Loucy (cell line): ENCODE results near the gene NF1.

ENCODE experiments used
- H2AFZ ChIP-seq: fragments of 200-600 bp; sonication (generic); 2 replicates; pipeline ENCODE4 v1.6.0; 2016; ENCODE audit warnings: antibody characterized with exemption, mild to moderate bottlenecking, low read length, moderate library complexity
- H3F3A ChIP-seq: fragments of 200-600 bp; 2 replicates; pipeline ENCODE4 v1.6.0; 2016; ENCODE audit warnings: antibody characterized with exemption, low read depth, mild to moderate bottlenecking
- H3K27me3 ChIP-seq: fragments of 200-600 bp; sonication (generic); 2 replicates; pipeline ENCODE4 v1.6.1; 2014; ENCODE audit warnings: low read length, mild to moderate bottlenecking; ENCODE audit not compliant: insufficient read depth, poor library complexity, severe bottlenecking
- H3K36me3 ChIP-seq: fragments of 200-600 bp; sonication (generic); 2 replicates; pipeline ENCODE4 v1.6.1; 2016; ENCODE audit warnings: low read length; ENCODE audit not compliant: insufficient read depth
- H3K4me1 ChIP-seq: fragments of 200-600 bp; sonication (generic); 2 replicates; pipeline ENCODE4 v1.5.1; 2014; ENCODE audit warnings: low read length, mild to moderate bottlenecking; ENCODE audit not compliant: insufficient read depth, poor library complexity, severe bottlenecking
- H3K4me2 ChIP-seq: fragments of 200-600 bp; sonication (generic); 2 replicates; pipeline ENCODE4 v1.6.0; 2014; ENCODE audit warnings: antibody characterized with exemption, low read length, low read depth, mild to moderate bottlenecking; ENCODE audit not compliant: poor library complexity, severe bottlenecking
- H3K4me3 ChIP-seq: fragments of 200-600 bp; sonication (generic); 2 replicates; pipeline ENCODE4 v1.5.1; 2014; ENCODE audit warnings: low read length, mild to moderate bottlenecking, mixed read lengths; ENCODE audit not compliant: poor library complexity, severe bottlenecking
- H3K79me2 ChIP-seq: fragments of 200-600 bp; sonication (generic); 2 replicates; pipeline ENCODE4 v1.6.1; 2014; ENCODE audit warnings: low read length; ENCODE audit not compliant: insufficient read depth
- H3K9ac ChIP-seq: fragments of 200-600 bp; sonication (generic); 2 replicates; pipeline ENCODE4 v1.6.0; 2014; ENCODE audit warnings: mild to moderate bottlenecking, low read depth, low read length, moderate library complexity; ENCODE audit not compliant: poor library complexity, severe bottlenecking
- H3K9me2 ChIP-seq: fragments of 200-600 bp; sonication (generic); replicated peaks from 2 replicates; pipeline ENCODE4 v1.6.1; 2016; ENCODE audit warnings: low read depth, low read length, mixed read lengths
- H3K9me3 ChIP-seq: fragments of 200-600 bp; sonication (generic); 2 replicates; pipeline ENCODE4 v1.6.1; 2014; ENCODE audit warnings: mild to moderate bottlenecking, antibody characterized with exemption, low read length, low read depth; ENCODE audit not compliant: insufficient read depth
- H4K20me1 ChIP-seq: fragments of 200-600 bp; sonication (generic); 2 replicates; pipeline ENCODE4 v1.6.0; 2014; ENCODE audit warnings: antibody characterized with exemption, low read length, mild to moderate bottlenecking; ENCODE audit not compliant: insufficient read depth, poor library complexity, severe bottlenecking
- EZH2phosphoT487 ChIP-seq: fragments of 200-600 bp; IDR thresholded peaks from 2 replicates; pipeline ENCODE4 v1.6.1; 2018; ENCODE audit warnings: antibody characterized with exemption, mild to moderate bottlenecking, moderate library complexity, borderline replicate concordance
- TF ChIP-seq, protein P1 (sequence below): fragments of 200-600 bp; sonication (generic); conservative IDR thresholded peaks from 2 replicates; pipeline ENCODE4 v1.5.1; 2014; ENCODE audit warnings: mild to moderate bottlenecking, antibody characterized with exemption, low read length

Gene NF1

DNA sequence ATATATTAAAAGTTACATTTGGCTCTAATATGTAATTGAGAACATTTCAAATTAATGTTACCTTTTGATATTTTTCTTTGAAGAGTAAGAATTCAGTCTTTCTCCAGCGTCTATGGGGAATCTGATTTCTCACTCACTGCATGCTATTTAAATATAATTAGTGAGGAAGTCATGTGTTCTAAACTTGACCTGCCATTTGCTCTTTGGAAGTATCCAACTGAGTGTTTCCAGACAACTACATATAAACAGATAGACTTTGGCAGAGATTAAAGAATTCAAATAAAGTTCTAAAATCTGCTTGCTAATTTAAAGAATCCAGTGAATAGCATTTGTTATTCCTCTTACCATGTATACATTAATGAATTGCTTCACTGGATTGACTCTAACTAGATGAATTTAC lies 178.7 kb downstream of the NF1 start:
- peaks cover 7% of the 10 kb centered on the region for H3K4me1 ChIP-seq
- H3K27me3 ChIP-seq = no peaks in the 10 kb centered on the region
- H3K4me2 ChIP-seq = no peak overlapping the region
- no peaks in the 10 kb centered on the region for H3K79me2 ChIP-seq
- no peak overlapping the region for H2AFZ ChIP-seq
- H3K36me3 ChIP-seq = peaks cover 32% of the 10 kb centered on the region
- H3K9ac ChIP-seq = no peak overlapping the region
- H4K20me1 ChIP-seq = no peaks in the 10 kb centered on the region
- TF ChIP-seq, protein P1, sequence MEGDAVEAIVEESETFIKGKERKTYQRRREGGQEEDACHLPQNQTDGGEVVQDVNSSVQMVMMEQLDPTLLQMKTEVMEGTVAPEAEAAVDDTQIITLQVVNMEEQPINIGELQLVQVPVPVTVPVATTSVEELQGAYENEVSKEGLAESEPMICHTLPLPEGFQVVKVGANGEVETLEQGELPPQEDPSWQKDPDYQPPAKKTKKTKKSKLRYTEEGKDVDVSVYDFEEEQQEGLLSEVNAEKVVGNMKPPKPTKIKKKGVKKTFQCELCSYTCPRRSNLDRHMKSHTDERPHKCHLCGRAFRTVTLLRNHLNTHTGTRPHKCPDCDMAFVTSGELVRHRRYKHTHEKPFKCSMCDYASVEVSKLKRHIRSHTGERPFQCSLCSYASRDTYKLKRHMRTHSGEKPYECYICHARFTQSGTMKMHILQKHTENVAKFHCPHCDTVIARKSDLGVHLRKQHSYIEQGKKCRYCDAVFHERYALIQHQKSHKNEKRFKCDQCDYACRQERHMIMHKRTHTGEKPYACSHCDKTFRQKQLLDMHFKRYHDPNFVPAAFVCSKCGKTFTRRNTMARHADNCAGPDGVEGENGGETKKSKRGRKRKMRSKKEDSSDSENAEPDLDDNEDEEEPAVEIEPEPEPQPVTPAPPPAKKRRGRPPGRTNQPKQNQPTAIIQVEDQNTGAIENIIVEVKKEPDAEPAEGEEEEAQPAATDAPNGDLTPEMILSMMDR = no peak
- no peak for TF ChIP-seq EZH2phosphoT487
- no peaks in the 10 kb centered on the region for H3F3A ChIP-seq
- no peak overlapping the region for H3K4me3 ChIP-seq
- H3K9me3 ChIP-seq = no peaks in the 10 kb centered on the region
- no peaks in the 10 kb centered on the region for H3K9me2 ChIP-seq

DNA sequence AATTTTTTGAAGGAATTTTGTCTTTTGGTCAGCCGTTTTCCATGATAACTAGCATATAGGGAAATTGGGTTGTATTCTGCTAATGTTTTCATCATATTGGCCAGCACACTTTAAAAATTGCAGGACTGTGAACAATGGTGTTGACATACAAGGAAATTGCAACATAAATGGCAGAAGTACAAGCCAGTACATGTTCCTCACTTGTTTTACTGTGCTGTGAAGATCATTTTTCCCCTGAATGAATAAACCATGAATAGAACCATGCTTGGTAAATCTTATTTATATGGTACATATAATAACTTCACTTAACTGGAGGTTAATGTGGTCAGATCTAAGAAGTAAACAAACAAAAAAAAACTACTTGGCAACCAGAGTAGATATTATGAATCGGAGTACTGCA lies 179.5 kb downstream of the NF1 start:
- no peaks in the 10 kb centered on the region for H3F3A ChIP-seq
- H2AFZ ChIP-seq = no peak overlapping the region
- H3K4me1 ChIP-seq = peaks cover 7% of the 10 kb centered on the region
- no peaks in the 10 kb centered on the region for H3K9me3 ChIP-seq
- H3K4me2 ChIP-seq = no peak overlapping the region
- no peak overlapping the region for H3K4me3 ChIP-seq
- H3K36me3 ChIP-seq = peaks cover 27% of the 10 kb centered on the region
- H3K9ac ChIP-seq = no peak overlapping the region
- H3K9me2 ChIP-seq = no peaks in the 10 kb centered on the region
- no peaks in the 10 kb centered on the region for H3K79me2 ChIP-seq
- no peak for TF ChIP-seq EZH2phosphoT487
- TF ChIP-seq, protein P1 = no peak
- no peaks in the 10 kb centered on the region for H4K20me1 ChIP-seq
- no peaks in the 10 kb centered on the region for H3K27me3 ChIP-seq

- Histone ChIP-seq H3K4me2 (no peak overlapping the region), H3K79me2 (no peaks in the 10 kb centered on the region), H3K9ac (no peak overlapping the region), H2AFZ (no peak overlapping the region), H3K9me2 (no peaks in the 10 kb centered on the region), H3F3A (no peaks in the 10 kb centered on the region), H3K27me3 (no peaks in the 10 kb centered on the region), H3K4me3 (no peak overlapping the region), H3K9me3 (no peaks in the 10 kb centered on the region), H4K20me1 (no peaks in the 10 kb centered on the region), H3K4me1 (peaks cover 7% of the 10 kb centered on the region), H3K36me3 (peaks cover 19% of the 10 kb centered on the region)
- TF ChIP-seq, protein P1 = no peak
- TF ChIP-seq EZH2phosphoT487 = no peak
Measured at GRCh38 chr17:31275116-31275515, 180.3 kb downstream of the NF1 start.
